ENCODE measurements around the gene UBAC2. TPM values are rescaled to one million over a fixed set of nuclear protein-coding genes. Genes with fewer than 3 reads are reported as not detected.

Gene UBAC2
- total RNA-seq, 1 donor from 2014 or later: 64.3 TPM

GRCh38 chr13:99415014-99415650, 214.5 kb downstream of the UBAC2 start:
- no peak for TF ChIP-seq CTCF (IDR thresholded peaks at IDR 0.05; ENCODE audit: unreplicated experiment)
- peaks cover 4% of the 10 kb centered on the region for H3K4me1 Mint-ChIP-seq
- no peak overlapping the region for H3K4me3 Mint-ChIP-seq
- H3K27ac Mint-ChIP-seq: no peak overlapping the region
- H3K27me3 Mint-ChIP-seq (ENCODE audit: low read depth): peaks cover 2% of the 10 kb centered on the region
- DNase-seq (ENCODE audit: low spot score in 2 of 2, unreplicated experiment in 2 of 2): no peak
- H3K36me3 Mint-ChIP-seq: no peaks in the 10 kb centered on the region
- H3K9me3 Mint-ChIP-seq: peaks cover 8% of the 10 kb centered on the region

- Mint-ChIP-seq H3K9me3 (peaks cover 8% of the 10 kb centered on the region), H3K27ac (no peak overlapping the region), H3K27me3 (ENCODE audit: low read depth) (peaks cover 9% of the 10 kb centered on the region), H3K4me1 (peaks cover 4% of the 10 kb centered on the region), H3K4me3 (no peak overlapping the region), H3K36me3 (no peaks in the 10 kb centered on the region)
- DNase-seq (ENCODE audit: low spot score in 2 of 2, unreplicated experiment in 2 of 2): no peak
- no peak for TF ChIP-seq CTCF (IDR thresholded peaks at IDR 0.05; ENCODE audit: unreplicated experiment)
Observed at GRCh38 chr13:99415851-99416331, 215.2 kb downstream of the UBAC2 start.

GRCh38 chr13:99416411-99417121, 215.9 kb downstream of the UBAC2 start:
- H3K36me3 Mint-ChIP-seq: no peaks in the 10 kb centered on the region
- H3K4me3 Mint-ChIP-seq: no peak overlapping the region
- no peak overlapping the region for H3K27ac Mint-ChIP-seq
- H3K4me1 Mint-ChIP-seq: peaks cover 4% of the 10 kb centered on the region
- TF ChIP-seq CTCF (IDR thresholded peaks at IDR 0.05; ENCODE audit: unreplicated experiment): no peak
- H3K9me3 Mint-ChIP-seq: peaks cover 7% of the 10 kb centered on the region
- peaks cover 11% of the 10 kb centered on the region for H3K27me3 Mint-ChIP-seq (ENCODE audit: low read depth)
- DNase-seq (ENCODE audit: low spot score in 2 of 2, unreplicated experiment in 2 of 2): no peak

GRCh38 chr13:99417201-99418102, 216.8 kb downstream of the UBAC2 start:
- peaks cover 16% of the 10 kb centered on the region for H3K27me3 Mint-ChIP-seq (ENCODE audit: low read depth)
- DNase-seq (ENCODE audit: low spot score in 2 of 2, unreplicated experiment in 2 of 2): no peak
- H3K4me1 Mint-ChIP-seq: peaks cover 4% of the 10 kb centered on the region
- H3K4me3 Mint-ChIP-seq: no peak overlapping the region
- H3K27ac Mint-ChIP-seq: no peak overlapping the region
- H3K9me3 Mint-ChIP-seq: no peaks in the 10 kb centered on the region
- no peak for TF ChIP-seq CTCF (IDR thresholded peaks at IDR 0.05; ENCODE audit: unreplicated experiment)
- no peaks in the 10 kb centered on the region for H3K36me3 Mint-ChIP-seq

GRCh38 chr13:99418103-99418842, 217.6 kb downstream of the UBAC2 start:
- no peak overlapping the region for H3K27ac Mint-ChIP-seq
- DNase-seq (ENCODE audit: low spot score in 2 of 2, unreplicated experiment in 2 of 2): no peak
- TF ChIP-seq CTCF (IDR thresholded peaks at IDR 0.05; ENCODE audit: unreplicated experiment): no peak
- peaks cover 4% of the 10 kb centered on the region for H3K4me1 Mint-ChIP-seq
- peaks cover 19% of the 10 kb centered on the region for H3K27me3 Mint-ChIP-seq (ENCODE audit: low read depth)
- no peak overlapping the region for H3K4me3 Mint-ChIP-seq
- H3K36me3 Mint-ChIP-seq: no peaks in the 10 kb centered on the region
- no peaks in the 10 kb centered on the region for H3K9me3 Mint-ChIP-seq
